Panc1 (cell line): ENCODE measurements around the gene GDPD5. TPM values are rescaled to one million over a fixed set of nuclear protein-coding genes. Genes with fewer than 3 reads are reported as not detected.

Experiments
- ATAC-seq: fragments of 200-7000 bp; cut with Tn5 transposase; 2 replicates; pipeline ENCODE4 v1.9.1; 2020; ENCODE audit warnings: mild to moderate bottlenecking, moderate library complexity
- BruUV-seq: library from RNA; stranded (reverse); fragments of 400-500 nt; replicated peaks from 2 replicates; lab custom pipeline; 2021; lab: Mats Ljungman, UMichigan
- CTCF ChIA-PET: fragments of 300-600 bp; sonication (Branson Sonifier 250); formaldehyde crosslinking; loops from one replicate; lab custom pipeline; 2022; ENCODE audit warnings: antibody characterized with exemption; lab: Charles Lee
- POLR2A ChIA-PET: fragments of 300-600 bp; sonication (Branson Sonifier 250); formaldehyde crosslinking; loops from one replicate; lab custom pipeline; 2022; ENCODE audit warnings: antibody characterized with exemption; lab: Charles Lee
- DNase-seq: peaks from one replicate; pipeline ENCODE4 v3.0.0-alpha.2; 2010; ENCODE audit warnings: low read depth, low spot score
- H3K27ac ChIP-seq: 2 replicates; pipeline ENCODE4 v1.5.1; 2011; ENCODE audit warnings: mild to moderate bottlenecking, low read length, inconsistent platforms
- H3K27me3 ChIP-seq: fragments of 200-500 bp; sonication (Bioruptor generic); 2 replicates; pipeline ENCODE4 v1.6.0; 2014; ENCODE audit warnings: low read length, inconsistent platforms; ENCODE audit not compliant: control insufficient read depth, insufficient read depth
- H3K36me3 ChIP-seq: fragments of 200-500 bp; sonication (Bioruptor generic); 2 replicates; pipeline ENCODE4 v1.5.1; 2014; ENCODE audit warnings: inconsistent platforms, mild to moderate bottlenecking, low read length, moderate library complexity; ENCODE audit not compliant: control insufficient read depth, insufficient read depth
- H3K4me1 ChIP-seq: 2 replicates; pipeline ENCODE4 v1.5.1; 2011; ENCODE audit warnings: inconsistent platforms, mild to moderate bottlenecking, low read length, moderate library complexity; ENCODE audit not compliant: control insufficient read depth, insufficient read depth
- H3K4me3 ChIP-seq, 2 experiments: 2 replicates each; pipeline ENCODE4 v1.5.1; 2011 to 2012; ENCODE audit warnings: low read depth in 2 of 2, low read length in 2 of 2, mild to moderate bottlenecking in 2 of 2, inconsistent platforms in 1 of 2, moderate library complexity in 1 of 2
- H3K9me3 ChIP-seq: fragments of 200-500 bp; sonication (Bioruptor generic); 2 replicates; pipeline ENCODE4 v1.5.1; 2014; ENCODE audit warnings: low read depth, mild to moderate bottlenecking, inconsistent platforms, low read length, moderate library complexity; ENCODE audit not compliant: control insufficient read depth, insufficient read depth
- POLR2AphosphoS5 ChIP-seq: IDR thresholded peaks from 2 replicates; pipeline ENCODE4 v1.6.1; 2012; ENCODE audit warnings: mild to moderate bottlenecking, low read depth, low read length, moderate library complexity
- SIN3A ChIP-seq: IDR thresholded peaks from 2 replicates; pipeline ENCODE4 v1.6.1; 2012; ENCODE audit warnings: low read depth, mild to moderate bottlenecking, low read length, moderate library complexity, borderline replicate concordance; ENCODE audit not compliant: insufficient read depth
- TCF7L2 ChIP-seq: IDR thresholded peaks from 2 replicates; pipeline ENCODE4 v1.6.1; 2011; ENCODE audit warnings: mild to moderate bottlenecking, low read depth, low read length, inconsistent platforms
- in situ Hi-C: cut with HindIII; loops from 2 replicates; pipeline ENCODE4 v1.10.0; 2016; ENCODE audit warnings: low sequenced_read_pairs, low pct_unique_long_range_greater_than_20kb
- intact Hi-C: fragments of 100-400 bp; cut with micrococcal nuclease; formaldehyde crosslinking; loops from one replicate; pipeline ENCODE4 v1.10.0; 2022; ENCODE audit not compliant: unreplicated experiment
- total RNA-seq: library from RNA; stranded (reverse); gene quantifications from one replicate; pipeline ENCODE4 v1.2.1, GENCODE V29; 2021; ENCODE audit not compliant: unreplicated experiment
- TF ChIP-seq, protein P1 (sequence below), 2 experiments: IDR thresholded peaks; 2 replicates each; pipeline ENCODE4 v1.6.1; 2011 to 2012; ENCODE audit warnings: low read depth in 2 of 2, control low read depth in 1 of 2, low read length in 1 of 2, mild to moderate bottlenecking in 1 of 2, moderate library complexity in 1 of 2; ENCODE audit not compliant: insufficient read depth in 1 of 2
- TF ChIP-seq, protein P2 (sequence below): fragments of 450-650 bp; IDR thresholded peaks from 2 replicates; pipeline ENCODE4 v1.5.1; 2017; ENCODE audit warnings: mild to moderate bottlenecking

GDPD5 gene
- total RNA-seq, 1 experiment from 2014 or later, result 6.0 TPM

DNA sequence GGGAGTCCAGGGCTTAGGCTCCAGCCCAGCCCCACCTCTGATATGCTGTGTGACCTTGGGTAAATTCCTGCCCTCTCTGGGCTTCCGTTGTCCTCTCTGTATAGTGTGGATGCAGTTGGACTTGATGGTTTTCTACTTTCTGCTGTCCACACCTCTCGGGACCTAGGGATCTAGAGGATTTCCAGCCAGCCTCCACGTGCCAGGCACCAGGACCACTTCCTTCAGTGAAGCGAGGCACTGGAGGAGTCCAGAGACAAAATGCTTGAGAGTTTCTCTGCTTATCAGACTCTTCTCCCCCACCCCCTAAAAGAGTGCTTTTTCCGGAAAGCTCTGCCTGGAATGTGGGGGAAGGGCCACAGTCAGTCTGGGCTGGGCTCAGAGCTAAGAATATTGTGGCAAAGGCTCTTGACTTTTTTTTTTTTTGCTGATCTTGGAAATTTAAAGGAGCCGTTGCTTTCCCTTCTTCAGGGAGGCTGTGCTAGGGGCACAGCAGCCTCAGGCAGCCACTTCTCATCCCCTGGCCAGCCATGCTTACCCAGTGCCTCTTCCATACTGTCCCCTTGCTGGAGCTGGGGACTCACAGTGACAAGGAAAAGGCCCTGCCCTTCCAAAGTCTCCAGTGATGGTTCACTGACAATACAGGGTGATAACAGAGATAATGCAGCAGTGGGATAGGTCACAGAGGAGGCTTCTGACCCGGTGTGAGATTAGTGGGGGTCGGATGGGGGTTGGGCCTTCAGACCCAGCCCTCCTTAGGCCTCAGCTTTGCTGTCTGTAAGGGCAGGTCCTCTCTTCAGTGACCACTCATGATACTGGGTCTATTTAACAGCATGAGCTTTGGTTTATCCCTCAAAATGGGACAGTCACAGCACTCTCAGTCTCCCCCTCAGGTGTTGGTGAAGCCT is 33.5 kb upstream of the GDPD5 start:
- BruUV-seq, result no TSS peak
- ATAC-seq, result no peak
- Histone ChIP-seq H3K9me3 (no peaks in the 10 kb centered on the region), H3K4me1 (peaks cover 36% of the 10 kb centered on the region), H3K36me3 (peaks cover 3% of the 10 kb centered on the region; the same call in 1 of the 2 replicates), H3K4me3 (no peak overlapping the region), H3K27ac (peak overlapping the region; percentile 20; the same call in 1 of the 2 replicates), H3K27me3 (no peaks in the 10 kb centered on the region)
- DNase-seq, result no peak
- in situ Hi-C loops (no loop called here), intact Hi-C loops (no loop called here)
- POLR2A ChIA-PET, result interaction anchor here (0.7 kb wide), 1 partner anchor 15 kb away, joined by 5 read pairs; no protein-coding TSS in a partner anchor
- CTCF ChIA-PET, result interaction anchor here (0.6 to 1.1 kb wide), 3 partner anchors 10 to 449 kb away, joined by 3 read pairs; no protein-coding TSS in a partner anchor
- TF ChIP-seq SIN3A (no peak), TCF7L2 (no peak), POLR2AphosphoS5 (no peak)
- TF ChIP-seq, protein P1, sequence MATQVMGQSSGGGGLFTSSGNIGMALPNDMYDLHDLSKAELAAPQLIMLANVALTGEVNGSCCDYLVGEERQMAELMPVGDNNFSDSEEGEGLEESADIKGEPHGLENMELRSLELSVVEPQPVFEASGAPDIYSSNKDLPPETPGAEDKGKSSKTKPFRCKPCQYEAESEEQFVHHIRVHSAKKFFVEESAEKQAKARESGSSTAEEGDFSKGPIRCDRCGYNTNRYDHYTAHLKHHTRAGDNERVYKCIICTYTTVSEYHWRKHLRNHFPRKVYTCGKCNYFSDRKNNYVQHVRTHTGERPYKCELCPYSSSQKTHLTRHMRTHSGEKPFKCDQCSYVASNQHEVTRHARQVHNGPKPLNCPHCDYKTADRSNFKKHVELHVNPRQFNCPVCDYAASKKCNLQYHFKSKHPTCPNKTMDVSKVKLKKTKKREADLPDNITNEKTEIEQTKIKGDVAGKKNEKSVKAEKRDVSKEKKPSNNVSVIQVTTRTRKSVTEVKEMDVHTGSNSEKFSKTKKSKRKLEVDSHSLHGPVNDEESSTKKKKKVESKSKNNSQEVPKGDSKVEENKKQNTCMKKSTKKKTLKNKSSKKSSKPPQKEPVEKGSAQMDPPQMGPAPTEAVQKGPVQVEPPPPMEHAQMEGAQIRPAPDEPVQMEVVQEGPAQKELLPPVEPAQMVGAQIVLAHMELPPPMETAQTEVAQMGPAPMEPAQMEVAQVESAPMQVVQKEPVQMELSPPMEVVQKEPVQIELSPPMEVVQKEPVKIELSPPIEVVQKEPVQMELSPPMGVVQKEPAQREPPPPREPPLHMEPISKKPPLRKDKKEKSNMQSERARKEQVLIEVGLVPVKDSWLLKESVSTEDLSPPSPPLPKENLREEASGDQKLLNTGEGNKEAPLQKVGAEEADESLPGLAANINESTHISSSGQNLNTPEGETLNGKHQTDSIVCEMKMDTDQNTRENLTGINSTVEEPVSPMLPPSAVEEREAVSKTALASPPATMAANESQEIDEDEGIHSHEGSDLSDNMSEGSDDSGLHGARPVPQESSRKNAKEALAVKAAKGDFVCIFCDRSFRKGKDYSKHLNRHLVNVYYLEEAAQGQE (IDR thresholded peaks at IDR 0.05; ENCODE audit: insufficient read depth in 1 of 2, low read depth in 2 of 2, low read length in 1 of 2), result no peak
- TF ChIP-seq, protein P2, sequence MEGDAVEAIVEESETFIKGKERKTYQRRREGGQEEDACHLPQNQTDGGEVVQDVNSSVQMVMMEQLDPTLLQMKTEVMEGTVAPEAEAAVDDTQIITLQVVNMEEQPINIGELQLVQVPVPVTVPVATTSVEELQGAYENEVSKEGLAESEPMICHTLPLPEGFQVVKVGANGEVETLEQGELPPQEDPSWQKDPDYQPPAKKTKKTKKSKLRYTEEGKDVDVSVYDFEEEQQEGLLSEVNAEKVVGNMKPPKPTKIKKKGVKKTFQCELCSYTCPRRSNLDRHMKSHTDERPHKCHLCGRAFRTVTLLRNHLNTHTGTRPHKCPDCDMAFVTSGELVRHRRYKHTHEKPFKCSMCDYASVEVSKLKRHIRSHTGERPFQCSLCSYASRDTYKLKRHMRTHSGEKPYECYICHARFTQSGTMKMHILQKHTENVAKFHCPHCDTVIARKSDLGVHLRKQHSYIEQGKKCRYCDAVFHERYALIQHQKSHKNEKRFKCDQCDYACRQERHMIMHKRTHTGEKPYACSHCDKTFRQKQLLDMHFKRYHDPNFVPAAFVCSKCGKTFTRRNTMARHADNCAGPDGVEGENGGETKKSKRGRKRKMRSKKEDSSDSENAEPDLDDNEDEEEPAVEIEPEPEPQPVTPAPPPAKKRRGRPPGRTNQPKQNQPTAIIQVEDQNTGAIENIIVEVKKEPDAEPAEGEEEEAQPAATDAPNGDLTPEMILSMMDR, result no peak

GRCh38 chr11:75557666-75558494 is 32.1 kb upstream of the GDPD5 start:
- no TSS peak for BruUV-seq
- H3K4me3 ChIP-seq, result no peak overlapping the region
- no peaks in the 10 kb centered on the region for H3K9me3 ChIP-seq
- TF ChIP-seq, protein P1 (IDR thresholded peaks at IDR 0.05; ENCODE audit: insufficient read depth in 1 of 2, low read depth in 2 of 2, low read length in 1 of 2), result no peak
- no peak for TF ChIP-seq TCF7L2
- TF ChIP-seq POLR2AphosphoS5, result no peak
- TF ChIP-seq, protein P2, result no peak
- no peak for TF ChIP-seq SIN3A
- in situ Hi-C loops, result no loop called here
- H3K4me1 ChIP-seq, result peaks cover 23% of the 10 kb centered on the region
- ChIA-PET CTCF (interaction anchor here (0.7 to 1.1 kb wide), 2 partner anchors 166 to 170 kb away, joined by 3 to 6 read pairs; no protein-coding TSS in a partner anchor), POLR2A (no interaction called here)
- H3K27ac ChIP-seq, result no peak overlapping the region
- no peak for ATAC-seq
- no peak for DNase-seq
- intact Hi-C loops, result no loop called here
- H3K36me3 ChIP-seq, result peaks cover 3% of the 10 kb centered on the region; the same call in 1 of the 2 replicates
- no peaks in the 10 kb centered on the region for H3K27me3 ChIP-seq
